Endodermal cell (in vitro differentiated cells): ENCODE measurements around the gene CYGB. TPM values are rescaled to one million over a fixed set of nuclear protein-coding genes. Genes with fewer than 3 reads are reported as not detected.
A peak's percentile ranks its signal among the peaks of the same experiment; 100 is the strongest.

ENCODE experiments used
- DNase-seq: peaks from one replicate; pipeline ENCODE4 v3.0.0-alpha.2; 2017
- H3K27ac ChIP-seq: 2 replicates; pipeline ENCODE4 v1.5.1; 2013; ENCODE audit warnings: mild to moderate bottlenecking, low read depth, low read length, moderate library complexity
- H3K27me3 ChIP-seq: 2 replicates; pipeline ENCODE4 v1.6.1; 2013; ENCODE audit warnings: mild to moderate bottlenecking, low read length, moderate library complexity; ENCODE audit not compliant: insufficient read depth, control insufficient read depth, poor library complexity, severe bottlenecking
- H3K36me3 ChIP-seq: 2 replicates; pipeline ENCODE4 v1.7.0; 2013; ENCODE audit warnings: mild to moderate bottlenecking, low read length, moderate library complexity; ENCODE audit not compliant: control insufficient read depth, insufficient read depth
- H3K4me1 ChIP-seq: one replicate; pipeline ENCODE4 v1.7.0; 2013; ENCODE audit warnings: low read length; ENCODE audit not compliant: control insufficient read depth, insufficient read depth
- H3K4me3 ChIP-seq: 2 replicates; pipeline ENCODE4 v1.5.1; 2013; ENCODE audit warnings: mild to moderate bottlenecking, low read length, moderate library complexity
- H3K9ac ChIP-seq: 2 replicates; pipeline ENCODE4 v1.6.1; 2013; ENCODE audit warnings: mild to moderate bottlenecking, low read length, moderate library complexity; ENCODE audit not compliant: poor library complexity, severe bottlenecking; ENCODE audit errors: extremely low read depth
- H3K9me3 ChIP-seq: 2 replicates; pipeline ENCODE4 v1.6.1; 2013; ENCODE audit warnings: mild to moderate bottlenecking, low read length, moderate library complexity; ENCODE audit not compliant: control insufficient read depth
- H3K27ac Mint-ChIP-seq: 2 replicates; pipeline ENCODE4 v1.8.0; 2020; ENCODE audit warnings: mixed read lengths
- H3K27me3 Mint-ChIP-seq: 2 replicates; pipeline ENCODE4 v1.8.0; 2021; ENCODE audit warnings: mild to moderate bottlenecking, mixed read lengths; ENCODE audit not compliant: insufficient read depth
- H3K36me3 Mint-ChIP-seq: 2 replicates; pipeline ENCODE4 v1.8.0; 2020; ENCODE audit warnings: low read depth, mixed read lengths
- H3K4me1 Mint-ChIP-seq: 2 replicates; pipeline ENCODE4 v1.8.0; 2020; ENCODE audit warnings: mixed read lengths
- H3K4me3 Mint-ChIP-seq: 2 replicates; pipeline ENCODE4 v1.8.0; 2020; ENCODE audit warnings: mild to moderate bottlenecking, moderate library complexity, mixed read lengths
- H3K9me3 Mint-ChIP-seq: 2 replicates; pipeline ENCODE4 v1.8.0; 2020; ENCODE audit warnings: mild to moderate bottlenecking, mixed read lengths
- WGBS, 2 experiments: methylation state at CpG; one replicate each; pipeline versions ENCODE4 v1.1.5 to v1.1.7; 2013; ENCODE audit warnings: missing lambda C conversion rate in 2 of 2, mixed read lengths in 1 of 2; ENCODE audit not compliant: insufficient coverage in 1 of 2, insufficient read length in 1 of 2; 5-methylcytosine and 5-hydroxymethylcytosine counted together
- total RNA-seq, 2 donors: library from RNA; stranded (reverse); fragmentation: NEBNext Ultra II Directional in 1 of 2; extraction: Animal tissue kit (Norgen Biotek cat#: 25700) in 1 of 2; gene quantifications; 2 replicates in 1 of 2; 3 replicates in 1 of 2; pipeline ENCODE4 v1.2.1, GENCODE V29; 2021
- TF ChIP-seq, protein P1 (sequence below): fragments of 200-600 bp; sonication (generic); conservative IDR thresholded peaks from 2 replicates; pipeline ENCODE4 v1.5.0; 2021; ENCODE audit warnings: antibody characterized with exemption, mild to moderate bottlenecking

Gene CYGB
- total RNA-seq, 2 donors from 2014 or later: 2.0 to 3.4 TPM

DNA sequence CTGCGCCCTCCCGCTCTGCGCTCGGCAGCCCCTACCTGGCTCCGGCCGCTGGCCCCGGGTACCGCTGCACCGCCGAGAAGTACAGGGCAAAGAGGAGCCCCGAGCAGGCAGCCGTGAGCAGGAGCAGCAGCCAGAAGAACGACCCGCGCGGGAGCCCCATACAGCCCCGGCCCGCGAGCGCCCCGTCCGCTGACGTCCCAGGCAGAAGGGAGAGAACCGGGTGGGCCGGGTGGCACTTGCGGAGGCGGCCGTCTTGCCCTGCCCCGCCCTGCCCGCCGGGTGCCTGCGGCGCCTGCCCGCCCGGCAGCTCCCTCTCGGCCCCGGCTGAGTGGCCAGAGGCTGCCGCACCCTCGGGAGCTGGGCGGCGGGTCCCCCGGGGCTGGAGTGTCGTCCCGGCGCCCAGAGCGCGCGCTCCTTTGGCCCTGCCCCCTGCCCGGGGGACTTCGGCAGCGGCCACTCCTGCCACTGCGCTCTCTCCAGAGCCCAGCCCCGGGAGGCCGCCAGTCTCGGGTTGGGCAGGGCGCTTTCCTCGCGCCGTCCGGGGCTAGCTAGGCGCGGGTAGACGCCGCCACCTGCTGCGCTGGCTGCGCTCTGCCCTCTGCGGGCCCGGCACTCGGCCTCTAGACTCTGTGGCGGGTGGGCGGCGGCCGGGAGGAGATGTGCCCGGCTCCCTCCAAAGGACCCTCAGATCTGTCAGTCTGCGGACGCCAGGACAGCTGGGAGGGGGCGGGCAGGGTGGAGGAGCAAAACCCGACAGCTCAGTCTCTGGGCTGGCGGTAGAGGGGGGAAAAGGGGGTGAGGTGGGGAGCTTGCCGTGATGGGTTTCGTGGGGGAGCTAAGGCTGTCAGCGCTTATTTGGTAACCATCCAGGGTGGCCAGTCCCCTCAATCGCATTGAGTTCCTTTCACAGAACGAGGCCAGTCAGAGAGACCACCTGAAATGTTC, 48.4 kb upstream of the CYGB start, which contains the start of gene ST6GALNAC2:
Gene ST6GALNAC2, minus strand, starts transcription at position 212 of the 945 bp plus-strand sequence. Its CDS starts 52 bp downstream, at position 160.
- Histone ChIP-seq H3K36me3 (no peaks in the 10 kb centered on the region), H3K27ac (no peak within 1 kb of the TSS), H3K4me1 (peaks cover 6% of the 10 kb centered on the region), H3K9ac (peak within 1 kb of the TSS; percentile 78), H3K27me3 (peaks cover 38% of the 10 kb centered on the region), H3K9me3 (peaks cover 11% of the 10 kb centered on the region), H3K4me3 (peak within 1 kb of the TSS; percentile 87)
- Mint-ChIP-seq H3K36me3 (peaks cover 2% of the 10 kb centered on the region), H3K4me3 (peak within 1 kb of the TSS; percentile 66), H3K27ac (no peak within 1 kb of the TSS), H3K9me3 (peaks cover 10% of the 10 kb centered on the region), H3K4me1 (peaks cover 22% of the 10 kb centered on the region), H3K27me3 (peaks cover 64% of the 10 kb centered on the region)
- DNase-seq: peak; percentile 88
- 1 to 2% methylated on average over 15 to 84 of the region's 84 CpGs for WGBS, 2 experiments
- TF ChIP-seq, protein P1, sequence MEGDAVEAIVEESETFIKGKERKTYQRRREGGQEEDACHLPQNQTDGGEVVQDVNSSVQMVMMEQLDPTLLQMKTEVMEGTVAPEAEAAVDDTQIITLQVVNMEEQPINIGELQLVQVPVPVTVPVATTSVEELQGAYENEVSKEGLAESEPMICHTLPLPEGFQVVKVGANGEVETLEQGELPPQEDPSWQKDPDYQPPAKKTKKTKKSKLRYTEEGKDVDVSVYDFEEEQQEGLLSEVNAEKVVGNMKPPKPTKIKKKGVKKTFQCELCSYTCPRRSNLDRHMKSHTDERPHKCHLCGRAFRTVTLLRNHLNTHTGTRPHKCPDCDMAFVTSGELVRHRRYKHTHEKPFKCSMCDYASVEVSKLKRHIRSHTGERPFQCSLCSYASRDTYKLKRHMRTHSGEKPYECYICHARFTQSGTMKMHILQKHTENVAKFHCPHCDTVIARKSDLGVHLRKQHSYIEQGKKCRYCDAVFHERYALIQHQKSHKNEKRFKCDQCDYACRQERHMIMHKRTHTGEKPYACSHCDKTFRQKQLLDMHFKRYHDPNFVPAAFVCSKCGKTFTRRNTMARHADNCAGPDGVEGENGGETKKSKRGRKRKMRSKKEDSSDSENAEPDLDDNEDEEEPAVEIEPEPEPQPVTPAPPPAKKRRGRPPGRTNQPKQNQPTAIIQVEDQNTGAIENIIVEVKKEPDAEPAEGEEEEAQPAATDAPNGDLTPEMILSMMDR: peak; percentile 13

DNA sequence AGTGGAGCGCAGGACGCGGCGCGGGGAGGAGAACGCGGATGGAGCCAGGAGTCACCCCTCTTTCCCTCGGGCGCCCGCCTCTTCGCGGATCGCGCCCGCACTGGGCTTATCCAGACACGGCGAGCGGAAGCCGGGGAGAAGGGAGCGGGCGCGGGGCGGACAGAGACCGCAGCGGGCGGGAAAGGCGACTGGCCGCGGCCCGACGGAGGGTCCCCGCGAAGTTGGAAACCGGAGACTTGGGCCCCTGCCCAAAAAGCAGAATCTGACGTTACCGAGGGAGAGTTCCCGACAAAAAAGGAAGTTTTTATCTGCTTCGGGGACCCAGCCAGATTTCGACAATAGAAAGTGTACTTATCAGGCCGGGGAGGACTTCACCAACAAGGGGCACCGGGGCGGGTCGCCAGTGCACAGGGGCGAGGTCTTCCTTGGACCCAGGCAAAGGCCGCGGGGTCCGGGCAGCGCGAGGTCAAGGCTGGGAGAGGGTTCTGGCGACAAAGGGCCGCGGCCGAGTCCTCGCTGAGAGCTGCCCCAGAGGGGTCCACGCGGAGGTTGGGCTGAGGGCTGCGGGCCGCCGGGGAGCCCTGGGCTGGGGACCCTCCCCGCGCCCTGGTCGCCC, 47.6 kb upstream of the CYGB start:
- peaks cover 6% of the 10 kb centered on the region for H3K4me1 ChIP-seq
- peaks cover 64% of the 10 kb centered on the region for H3K27me3 Mint-ChIP-seq
- H3K27ac Mint-ChIP-seq: no peak overlapping the region
- TF ChIP-seq, protein P1: no peak
- peak; percentile 86 for DNase-seq
- peaks cover 2% of the 10 kb centered on the region for H3K36me3 Mint-ChIP-seq
- H3K27me3 ChIP-seq: peaks cover 38% of the 10 kb centered on the region
- H3K27ac ChIP-seq: no peak overlapping the region
- H3K9me3 ChIP-seq: peaks cover 11% of the 10 kb centered on the region
- peaks cover 24% of the 10 kb centered on the region for H3K4me1 Mint-ChIP-seq
- H3K9ac ChIP-seq: peak overlapping the region; percentile 78
- H3K9me3 Mint-ChIP-seq: peaks cover 10% of the 10 kb centered on the region
- H3K4me3 Mint-ChIP-seq: peak overlapping the region; percentile 66
- H3K4me3 ChIP-seq: peak overlapping the region; percentile 87
- H3K36me3 ChIP-seq: no peaks in the 10 kb centered on the region
- 1 to 2% methylated on average over 40 to 62 of the region's 62 CpGs for WGBS, 2 experiments

DNA sequence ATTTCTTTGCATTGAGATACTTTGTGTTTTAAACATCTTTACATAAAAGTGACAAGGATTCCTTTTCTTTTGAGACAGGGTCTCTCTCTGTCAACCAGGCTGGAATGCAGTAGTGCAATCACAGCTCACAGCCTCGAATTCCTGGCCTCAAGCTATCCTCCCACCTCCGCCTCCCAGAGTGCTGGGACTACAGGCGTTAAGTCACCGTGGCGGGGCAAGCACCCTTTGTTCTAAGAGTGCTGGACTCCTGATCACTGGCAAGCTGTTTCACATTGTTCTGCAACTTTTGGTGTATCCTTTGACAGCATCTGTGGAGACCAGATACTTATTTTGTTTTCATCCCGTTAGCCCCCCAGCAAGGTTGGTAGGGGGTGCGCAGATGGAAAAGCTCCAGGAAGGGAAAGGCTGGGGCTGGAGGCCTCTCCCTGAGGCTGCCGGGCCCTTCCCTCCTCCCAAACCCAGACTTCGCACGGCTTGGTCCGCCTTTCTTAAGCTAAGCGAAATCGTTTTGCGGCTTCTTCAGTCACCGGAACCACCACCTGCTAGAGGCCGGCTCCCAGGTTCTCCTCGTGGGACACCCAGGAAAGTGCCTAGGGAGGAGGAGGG, 47.0 kb upstream of the CYGB start:
- Mint-ChIP-seq H3K4me1 (peaks cover 22% of the 10 kb centered on the region), H3K9me3 (peaks cover 10% of the 10 kb centered on the region), H3K36me3 (peaks cover 3% of the 10 kb centered on the region), H3K27ac (no peak overlapping the region), H3K4me3 (peak overlapping the region; percentile 66), H3K27me3 (peaks cover 63% of the 10 kb centered on the region)
- DNase-seq: peak; percentile 87
- Histone ChIP-seq H3K27me3 (peaks cover 38% of the 10 kb centered on the region), H3K36me3 (no peaks in the 10 kb centered on the region), H3K9me3 (peaks cover 15% of the 10 kb centered on the region), H3K4me1 (peaks cover 6% of the 10 kb centered on the region), H3K9ac (peak overlapping the region; percentile 78), H3K4me3 (peak overlapping the region; percentile 87), H3K27ac (no peak overlapping the region)
- TF ChIP-seq, protein P1: no peak
- 12 to 14% methylated on average over 7 to 17 of the region's 17 CpGs for WGBS, 2 experiments
